HG02870 (cell line): Measurements from ENCODE around the gene NDUFB7.
"Not testable (repeated sequence)": the region's sequence is repeated elsewhere in the genome, so short reads cannot be mapped to it uniquely, and the experiment has no call there.

ENCODE experiments used
- ATAC-seq: cut with Tn5 transposase; IDR thresholded peaks from one replicate; pipeline ENCODE4 v1.9.1; 2021; ENCODE audit warnings: mild to moderate bottlenecking, moderate library complexity; ENCODE audit not compliant: unreplicated experiment

NDUFB7 gene

DNA sequence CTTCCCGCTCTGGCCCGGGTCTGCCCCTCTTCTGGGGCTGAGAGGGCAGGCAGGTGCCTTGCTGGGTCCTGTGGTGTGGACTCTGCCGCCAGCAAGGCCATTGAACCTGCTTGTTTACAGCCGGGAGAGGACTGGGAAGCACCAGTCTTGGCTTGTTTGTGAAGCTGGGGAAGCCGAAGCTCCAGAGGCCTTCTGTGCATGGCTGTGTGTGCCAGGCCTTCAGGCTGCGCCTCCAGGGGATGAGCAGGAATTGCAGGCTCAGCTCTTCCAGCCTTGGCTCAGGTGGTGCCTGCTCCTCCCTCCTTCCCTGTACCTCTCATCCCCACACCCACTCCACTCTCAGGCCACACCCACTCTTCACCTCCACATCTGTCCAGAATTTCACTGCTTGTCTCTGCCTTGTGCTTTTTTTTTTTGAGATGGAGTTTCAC, 17.5 kb downstream of the NDUFB7 start:
- no peak for ATAC-seq

DNA sequence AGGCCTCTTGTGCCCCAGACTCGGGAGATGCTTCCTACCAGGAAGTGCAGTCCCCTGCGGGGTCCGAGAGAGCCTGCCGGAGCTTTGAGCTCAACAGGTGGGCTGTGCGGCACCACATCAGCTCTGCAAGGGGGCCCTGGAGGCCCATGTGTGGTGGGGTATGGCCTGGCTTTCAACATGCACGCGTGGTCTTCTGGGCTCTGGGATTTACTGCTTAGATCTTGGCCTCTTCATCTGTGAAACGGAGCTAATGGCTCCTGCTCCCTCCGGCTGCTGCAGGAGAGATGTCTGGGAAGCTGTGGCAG, 18.0 kb downstream of the NDUFB7 start:
- ATAC-seq: no peak

DNA sequence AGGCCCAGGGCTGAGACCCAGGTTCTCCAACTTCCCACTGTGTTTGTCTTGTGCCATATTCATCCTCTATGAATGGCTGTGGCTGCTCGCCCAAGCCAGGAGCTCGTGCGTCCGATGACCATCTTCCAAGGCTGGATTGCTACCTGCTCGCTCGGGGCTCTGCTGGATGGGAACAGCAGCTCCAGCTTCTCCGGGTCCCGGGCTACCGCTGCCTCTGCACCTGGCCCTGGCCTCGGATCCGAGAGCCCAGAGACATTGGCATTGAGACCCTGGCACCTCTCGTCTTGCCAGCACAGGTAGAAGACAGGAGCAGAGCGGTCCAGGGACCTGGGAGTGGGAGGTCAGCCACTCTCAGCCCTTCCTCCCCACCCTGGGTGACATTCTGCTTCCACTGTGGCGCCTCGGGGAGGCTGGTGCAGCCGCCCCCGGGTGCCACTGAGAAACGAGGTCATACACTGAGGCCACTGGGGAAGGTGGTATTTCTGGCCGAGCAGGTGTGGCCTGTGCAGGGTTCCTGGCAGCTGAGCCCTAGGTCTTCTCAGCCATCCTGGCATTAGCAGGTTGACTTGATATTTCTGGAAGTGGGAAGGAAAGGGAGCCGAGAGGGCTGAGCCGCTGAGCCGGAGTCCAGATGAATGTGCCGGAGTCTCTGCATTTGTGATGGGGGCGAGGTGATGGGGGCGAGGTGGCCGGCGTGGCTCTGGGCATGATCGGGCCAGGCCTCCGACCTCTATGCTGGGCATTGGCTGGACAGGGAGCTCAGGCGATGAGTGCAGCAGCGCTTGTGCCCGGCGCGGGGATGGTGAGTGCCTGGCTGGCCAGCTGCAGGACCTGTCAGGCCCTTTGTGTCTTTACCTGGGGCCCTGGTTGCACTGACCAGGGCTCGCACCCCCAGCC, 18.6 kb downstream of the NDUFB7 start:
- ATAC-seq: no peak

DNA sequence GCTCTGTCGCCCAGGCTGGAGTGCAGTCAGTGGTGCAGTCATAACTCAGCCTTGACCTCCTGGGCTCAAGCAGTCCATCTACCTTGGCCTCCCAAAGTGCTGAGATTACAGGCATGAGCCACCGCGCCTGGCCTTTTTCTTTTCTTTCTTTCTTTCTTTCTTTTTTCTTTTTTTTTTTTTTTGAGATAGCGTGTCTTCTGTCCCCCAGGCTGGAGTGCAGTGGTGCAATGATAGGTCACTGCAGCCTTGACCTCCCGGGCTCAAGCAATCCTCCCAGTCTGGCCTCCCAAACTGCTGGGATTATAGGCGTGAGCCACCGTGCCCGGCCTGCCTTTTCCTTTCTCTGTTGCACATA, 19.9 kb downstream of the NDUFB7 start:
- not testable (repeated sequence) for ATAC-seq

DNA sequence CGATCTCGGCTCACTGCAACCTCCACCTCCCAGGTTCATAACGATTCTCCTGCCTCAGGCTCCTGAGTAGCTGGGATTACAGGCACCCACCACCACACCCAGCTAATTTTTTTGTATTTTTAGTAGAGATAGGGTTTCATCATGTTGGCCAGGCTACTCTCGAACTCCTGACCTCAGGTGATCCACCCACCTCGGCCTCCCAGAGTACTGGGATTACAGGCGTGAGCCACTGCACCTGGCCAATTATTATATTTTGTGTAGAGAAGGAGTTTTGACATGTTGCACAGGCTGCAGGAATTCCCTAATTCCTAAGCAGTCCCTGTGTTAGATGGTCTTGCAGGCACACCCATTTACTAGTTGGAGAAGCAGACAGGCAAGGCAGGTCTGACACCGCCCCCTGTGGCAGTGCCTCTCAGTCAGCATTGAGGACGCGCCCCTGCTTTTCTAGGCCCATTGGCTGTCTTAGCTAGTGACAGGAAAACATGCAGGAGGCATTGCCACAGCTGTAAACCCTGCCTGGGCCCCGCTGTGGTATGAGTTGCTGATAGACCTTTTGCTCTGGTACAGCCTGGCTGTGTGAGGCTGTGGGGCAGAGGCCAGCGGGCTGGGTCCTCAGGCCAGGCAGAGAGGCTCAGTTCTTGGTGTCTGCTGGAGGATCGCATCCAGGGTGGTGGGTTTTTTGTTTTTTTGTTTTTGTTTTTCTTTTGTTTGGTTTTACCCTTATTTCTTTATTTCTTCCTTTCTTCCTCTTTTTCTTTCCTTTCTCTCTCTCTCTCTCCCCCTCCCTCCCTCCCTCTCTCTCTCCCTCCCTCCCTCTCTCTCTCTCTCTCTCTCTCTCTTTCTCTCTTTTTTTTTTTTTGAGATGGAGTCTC, 20.5 kb downstream of the NDUFB7 start:
- ATAC-seq: not testable (repeated sequence)

DNA sequence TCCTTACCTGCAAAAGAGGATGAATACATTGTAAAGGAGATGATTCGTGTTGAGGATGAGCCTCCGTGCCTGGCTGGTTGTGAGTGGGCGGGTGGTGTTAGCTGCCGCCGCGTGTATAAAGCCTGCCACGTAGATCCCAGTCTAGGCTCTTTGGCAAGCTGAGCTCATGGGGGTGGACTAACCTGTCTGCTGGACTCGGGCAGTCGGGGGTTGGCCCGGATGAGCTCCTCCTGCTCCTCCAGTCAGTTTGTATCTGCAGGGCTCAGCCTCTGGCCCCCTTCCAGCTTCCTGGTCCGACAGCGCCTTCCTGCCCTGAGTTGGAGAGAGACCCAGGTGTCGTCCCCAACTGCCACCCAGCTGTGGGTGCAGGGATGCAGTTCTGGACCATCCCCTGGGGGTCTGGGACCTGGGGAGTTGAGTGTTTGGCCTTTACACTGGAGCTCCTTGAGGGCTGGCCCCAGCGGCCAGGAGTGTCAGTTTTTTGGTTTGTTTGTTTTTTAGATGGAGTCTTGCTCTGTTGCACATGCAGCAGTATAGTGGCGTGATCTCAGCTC, 21.6 kb downstream of the NDUFB7 start:
- ATAC-seq: no peak

DNA sequence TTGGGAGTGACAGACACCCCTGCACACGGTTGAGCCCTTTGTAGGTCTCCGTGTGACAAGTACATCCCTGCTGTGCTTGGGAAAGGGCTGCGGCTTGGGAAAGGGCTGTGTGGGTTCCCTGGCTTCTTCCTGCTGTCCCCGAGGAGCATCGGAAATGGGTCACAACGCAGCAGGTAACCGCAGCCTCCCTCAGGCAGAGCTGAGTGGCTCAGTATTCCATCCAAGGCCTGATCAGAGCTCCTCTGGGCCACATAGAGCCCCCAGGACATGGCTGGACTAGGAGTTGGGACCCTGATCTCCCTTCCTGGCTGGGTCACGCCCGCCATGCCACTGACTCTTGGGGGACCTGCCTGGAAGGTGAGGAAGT, 26.2 kb downstream of the NDUFB7 start:
- no peak for ATAC-seq

DNA sequence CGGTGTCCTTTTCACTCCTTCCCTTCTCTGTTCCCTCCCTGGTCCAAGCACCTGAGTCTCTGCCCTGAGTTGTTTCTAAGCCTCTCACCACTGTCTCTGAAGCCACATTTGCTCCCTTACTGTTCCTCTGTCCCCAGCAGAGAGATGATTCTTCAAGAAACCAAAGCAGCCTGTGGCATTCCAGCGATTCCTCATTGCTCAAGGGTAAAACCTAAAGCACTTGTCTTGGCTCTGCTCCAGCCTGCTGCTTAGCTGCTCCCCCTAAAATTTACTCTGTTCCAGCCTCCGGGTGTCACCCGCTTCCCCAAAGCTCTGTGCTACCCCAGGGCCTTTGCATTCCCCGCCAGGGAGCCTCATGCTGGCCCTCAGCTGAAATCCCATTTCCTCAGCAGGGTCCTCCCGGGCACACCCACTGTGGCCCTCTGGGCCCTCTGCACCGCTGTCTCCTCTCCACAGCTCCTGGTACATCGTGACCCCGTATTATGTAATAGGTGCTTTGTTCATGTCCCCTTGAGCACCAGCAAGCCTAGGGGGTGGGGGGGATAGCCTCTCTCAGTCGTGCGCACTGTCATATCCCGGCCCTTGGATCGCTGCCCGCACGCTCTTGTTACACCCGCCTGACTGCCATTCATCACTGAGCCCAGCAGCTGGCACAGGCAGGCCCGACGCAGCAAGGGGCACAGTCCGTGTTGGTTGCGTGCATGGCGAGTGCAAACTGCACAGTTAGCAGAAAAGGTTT, 26.7 kb downstream of the NDUFB7 start:
- no peak for ATAC-seq

DNA sequence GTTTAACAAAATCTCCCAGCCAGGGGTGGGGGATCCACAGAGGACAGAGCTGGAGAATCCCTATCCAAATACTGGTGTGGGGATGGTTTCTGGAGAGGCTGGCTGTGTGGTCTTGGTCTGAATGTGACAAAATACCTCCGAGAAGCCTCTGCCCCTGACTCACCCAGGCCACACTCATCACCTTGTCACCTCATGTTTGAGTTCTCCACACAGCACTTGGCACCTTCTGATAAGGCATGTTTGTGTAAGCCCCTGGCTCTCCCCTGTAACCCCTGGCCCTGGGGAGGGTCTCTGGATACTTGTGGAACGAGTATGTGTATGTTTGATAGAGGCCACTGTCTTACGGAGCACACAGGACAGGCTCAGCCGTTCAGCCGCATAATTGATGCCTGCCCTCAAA, 27.8 kb downstream of the NDUFB7 start:
- no peak for ATAC-seq

DNA sequence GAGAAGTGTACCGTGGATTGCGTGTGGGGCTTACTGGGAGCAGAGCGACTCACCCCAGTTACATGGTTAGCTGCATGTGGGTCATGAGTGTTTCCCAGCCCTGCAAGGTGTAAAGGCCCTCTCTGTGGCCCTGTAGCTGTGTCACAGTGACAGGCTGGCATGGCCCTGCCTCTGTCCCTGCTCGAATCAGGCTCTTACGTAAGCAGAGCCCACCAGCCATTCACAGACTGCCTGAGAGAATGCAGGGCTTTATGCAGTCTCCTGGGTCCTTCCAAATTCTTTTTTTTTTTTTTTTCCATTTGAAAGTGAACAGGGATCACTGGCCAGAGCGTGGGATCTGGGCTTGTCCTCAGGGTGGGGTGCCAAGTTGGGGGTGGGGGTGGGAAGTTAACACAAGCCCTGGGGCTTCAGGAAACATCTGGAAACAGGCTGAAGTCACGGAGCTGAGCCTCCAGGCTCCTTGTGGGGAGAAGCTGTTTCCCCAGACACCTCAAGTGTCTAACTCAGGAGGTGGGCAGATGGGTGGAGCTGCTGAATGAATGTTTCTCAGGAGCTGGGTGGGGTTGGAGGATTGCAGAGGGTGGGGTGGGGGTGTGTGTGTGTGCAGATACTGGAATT, 29.0 kb downstream of the NDUFB7 start:
- no peak for ATAC-seq

DNA sequence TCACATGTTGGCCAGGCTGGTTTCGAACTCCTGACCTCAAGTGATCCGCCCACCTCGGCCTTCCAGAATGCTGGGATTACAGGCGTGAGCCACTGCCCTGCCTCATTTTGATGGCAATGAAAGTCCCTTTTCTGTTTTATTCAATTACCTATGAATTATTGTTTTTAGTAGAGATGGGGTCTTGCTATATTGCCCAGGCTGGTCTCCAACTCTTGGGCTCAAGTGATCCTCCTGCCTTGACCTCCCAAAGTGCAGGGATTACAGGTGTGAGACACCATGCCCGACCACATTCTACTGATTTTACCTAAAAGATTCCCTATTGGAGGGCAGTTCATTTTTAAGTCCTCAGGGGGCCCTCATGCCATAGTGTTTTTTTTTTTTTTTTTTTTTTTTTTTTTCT, 29.9 kb downstream of the NDUFB7 start:
- ATAC-seq: not testable (repeated sequence)

DNA sequence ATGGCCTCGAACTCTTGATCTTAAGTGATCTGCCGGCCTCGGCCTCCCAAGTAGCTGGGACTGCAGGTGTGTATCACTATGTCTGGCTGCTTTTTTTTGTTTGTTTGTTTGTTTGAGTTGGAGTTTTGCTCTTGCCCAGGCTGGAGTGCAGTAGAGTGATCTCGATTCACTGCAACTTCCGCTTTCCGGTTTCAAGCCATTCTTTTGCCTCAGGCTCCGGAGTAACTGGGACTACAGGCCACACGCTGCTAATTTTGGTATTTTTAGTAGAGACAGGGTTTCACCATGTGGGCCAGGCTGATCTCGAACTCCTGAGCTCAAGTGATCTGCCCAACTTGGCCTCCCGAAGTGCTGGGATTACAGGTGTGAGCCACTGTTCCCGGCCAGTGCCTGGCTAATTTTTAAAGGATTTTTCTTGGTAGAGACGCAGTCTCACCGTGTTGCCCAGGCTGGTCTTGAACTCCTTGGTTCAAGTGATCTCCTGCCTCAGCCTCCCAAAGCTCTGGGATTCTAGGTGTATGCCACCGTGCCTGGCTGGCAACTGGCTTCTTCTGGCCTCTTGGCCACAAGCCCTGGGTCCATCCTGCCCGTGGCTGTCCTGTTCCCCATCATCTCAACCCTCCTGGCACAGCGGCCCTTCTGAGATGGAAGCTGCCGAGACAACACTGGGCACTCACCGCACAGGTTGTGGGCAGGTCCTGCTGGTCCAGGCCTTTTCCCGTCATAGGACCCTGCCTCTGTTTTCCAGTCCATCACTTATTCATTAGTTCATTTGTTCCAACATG, 30.9 kb downstream of the NDUFB7 start:
- no peak for ATAC-seq

DNA sequence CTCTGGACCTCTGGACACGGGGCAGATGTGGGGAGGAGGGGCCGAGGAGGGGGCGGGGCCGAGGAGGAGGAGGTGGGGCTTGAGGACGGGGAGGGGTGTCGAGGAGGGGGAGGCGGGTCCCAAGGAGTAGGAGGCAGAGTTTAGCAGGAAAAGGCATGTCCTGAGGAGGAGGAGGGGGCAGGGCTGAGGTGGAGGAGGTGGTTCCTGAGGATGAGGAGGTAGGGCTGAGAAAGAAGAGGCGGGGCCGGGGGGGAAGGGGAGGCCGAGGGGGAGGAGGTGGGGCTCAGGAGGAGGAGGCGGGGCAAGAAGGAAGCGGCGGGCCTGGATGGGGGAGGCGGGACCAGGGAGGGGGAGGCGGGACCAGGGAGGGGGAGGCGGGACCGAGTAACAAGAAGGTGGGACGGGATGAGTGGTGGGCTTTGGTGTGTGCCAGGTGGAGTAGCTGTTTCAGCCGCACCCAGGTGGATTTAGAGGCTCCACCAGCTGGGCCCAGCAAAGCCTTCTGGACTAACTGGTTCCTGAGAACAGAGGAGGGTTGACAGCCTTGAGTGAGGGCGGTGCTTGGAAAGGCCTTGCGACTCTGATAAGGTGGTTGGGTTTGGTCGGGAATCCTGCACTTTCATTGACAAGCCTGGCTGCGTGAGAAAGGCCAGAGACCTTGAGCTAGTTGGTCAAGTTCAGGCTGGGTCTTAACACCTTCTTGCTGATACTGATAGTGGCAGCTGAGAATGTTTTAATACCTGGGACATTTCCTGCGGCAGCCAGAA, 34.8 kb downstream of the NDUFB7 start:
- ATAC-seq: no peak

DNA sequence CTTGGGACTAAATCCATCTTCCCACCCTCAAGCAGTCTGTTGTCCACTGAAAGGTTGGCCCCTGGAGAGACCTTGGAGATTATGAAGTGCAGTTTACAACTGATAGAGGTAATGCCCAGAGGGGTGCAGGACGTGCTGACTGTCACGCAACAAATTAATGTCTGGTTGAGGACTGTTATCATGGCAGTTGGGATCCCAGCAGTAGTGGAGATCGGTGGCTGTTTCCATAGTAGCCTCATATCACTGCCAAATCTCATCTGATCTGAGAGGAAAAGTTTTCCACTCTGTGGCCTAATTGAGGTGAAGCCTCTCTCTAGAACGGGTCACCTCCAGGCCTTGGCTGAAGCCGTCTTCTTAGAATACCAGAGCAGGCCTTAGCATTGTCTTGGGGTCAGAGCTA, 38.4 kb downstream of the NDUFB7 start:
- no peak for ATAC-seq

DNA sequence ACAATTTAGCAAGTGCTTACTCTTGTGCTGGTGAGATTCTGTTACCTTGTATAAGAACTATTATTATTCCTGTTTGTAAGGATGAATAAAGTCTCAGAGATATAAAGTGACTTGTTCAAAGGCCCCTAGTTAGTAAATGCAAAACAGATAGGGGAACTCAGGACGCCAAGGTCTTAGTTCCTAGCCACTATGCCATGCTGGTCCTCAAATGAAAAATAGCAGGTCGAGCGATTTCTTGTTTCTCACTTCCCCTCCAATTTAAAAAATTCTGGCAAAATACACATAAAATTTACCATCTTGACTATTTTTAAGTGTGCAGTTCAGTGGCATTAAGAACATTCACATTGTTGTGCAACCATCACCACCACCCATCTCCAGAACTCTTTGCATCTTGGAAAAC, 41.4 kb downstream of the NDUFB7 start:
- ATAC-seq: no peak

DNA sequence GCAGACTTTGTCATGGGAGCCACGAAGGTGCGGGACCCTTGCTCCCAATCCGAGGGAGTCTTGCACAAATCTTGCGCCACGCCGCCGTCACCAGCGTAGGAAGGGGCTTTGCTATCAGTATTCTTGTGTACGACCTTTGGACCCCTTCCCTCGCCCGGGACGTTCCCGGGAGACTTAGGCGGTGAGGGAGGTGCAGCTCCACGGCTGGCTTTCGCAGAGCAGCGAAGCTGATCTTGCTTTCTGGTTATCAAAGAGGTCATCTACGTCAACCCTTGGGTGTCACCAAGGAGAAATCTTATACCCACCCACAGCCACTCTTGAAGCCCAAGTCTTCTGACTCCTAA, 41.9 kb downstream of the NDUFB7 start:
- no peak for ATAC-seq

DNA sequence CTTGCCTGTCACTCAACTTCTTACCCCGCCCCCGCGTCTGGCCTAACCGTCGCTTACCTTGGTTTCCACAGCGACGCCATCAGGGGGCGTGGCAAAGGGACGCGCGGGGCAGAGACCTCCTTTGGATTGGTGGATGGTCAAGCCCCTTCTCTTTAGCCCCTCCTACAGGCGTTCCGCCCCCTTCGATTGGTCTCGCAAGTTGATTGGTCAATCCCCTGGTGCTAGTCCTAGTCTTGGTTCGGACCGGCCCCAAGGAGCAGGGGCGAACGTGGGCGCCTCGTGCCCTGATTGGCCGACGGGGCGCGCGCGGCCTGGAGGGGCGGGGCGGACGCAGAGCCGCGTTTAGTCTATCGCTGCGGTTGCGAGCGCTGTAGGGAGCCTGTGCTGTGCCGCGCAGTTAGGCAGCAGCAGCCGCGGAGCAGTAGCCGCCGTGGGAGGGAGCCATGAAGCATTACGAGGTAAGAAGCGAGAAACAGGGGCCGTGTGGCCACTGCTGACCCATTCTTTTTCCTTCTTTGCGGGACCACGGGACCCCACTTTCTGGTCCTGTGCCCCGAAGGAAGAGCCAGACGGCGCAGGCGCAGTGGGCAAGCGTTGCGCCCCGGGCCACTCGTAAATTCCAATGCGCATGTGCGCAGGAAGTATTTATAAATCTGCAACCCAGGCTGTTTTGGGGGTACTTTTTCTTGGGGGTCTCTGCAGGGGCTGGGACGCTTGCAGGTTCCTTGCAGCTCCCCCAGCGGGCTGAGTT, 42.4 kb downstream of the NDUFB7 start, which contains the start of gene TECR:
TECR (plus strand) TSS at position 341 of the 751 bp plus-strand sequence; CDS start at position 444, 103 bp downstream.
- ATAC-seq: peak; percentile 96

DNA sequence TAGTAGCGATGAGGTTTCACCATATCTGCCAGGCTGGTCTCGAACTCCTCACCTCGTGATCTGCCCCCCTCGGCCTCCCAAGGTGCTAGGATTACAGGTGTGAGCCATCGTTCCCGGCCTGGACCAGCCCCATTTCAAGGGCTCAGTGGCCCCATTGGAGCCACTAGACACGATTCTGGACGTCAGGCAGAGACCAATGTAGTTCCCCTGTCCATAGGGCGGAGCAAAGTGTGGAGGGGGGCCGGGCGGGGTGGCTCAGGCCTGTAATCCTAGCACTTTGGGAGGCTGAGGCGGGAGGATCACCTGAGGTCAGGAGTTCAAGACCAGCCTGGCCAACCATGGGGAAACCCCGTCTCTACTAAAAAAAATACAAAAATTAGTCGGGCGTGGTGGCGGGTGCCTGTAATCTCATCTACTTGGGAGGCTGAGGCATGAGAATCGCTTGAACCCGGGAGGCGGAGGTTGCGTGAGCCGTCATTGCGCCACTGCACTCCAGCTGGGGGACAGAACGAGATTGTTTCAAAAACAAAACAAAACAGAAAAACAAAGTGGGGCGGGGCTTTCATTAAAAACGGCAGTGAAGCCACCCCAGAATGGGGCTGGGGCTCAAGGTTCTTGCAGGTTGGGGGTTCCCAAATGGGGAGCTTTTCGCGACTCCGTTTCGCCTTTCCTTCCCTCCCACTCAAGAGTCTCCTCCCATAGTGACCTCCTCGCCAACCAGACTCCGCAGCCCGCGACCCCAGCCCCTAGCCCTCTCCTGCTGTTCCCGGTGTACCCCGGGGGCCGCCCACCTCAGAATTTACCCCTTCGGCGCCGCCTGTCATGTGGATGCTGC, 43.2 kb downstream of the NDUFB7 start:
- no peak for ATAC-seq
